Keratinocyte (primary cell): ENCODE results near the gene TMEM217. TPM values are rescaled to one million over a fixed set of nuclear protein-coding genes. Genes with fewer than 3 reads are reported as not detected.

ENCODE experiments used
- DNase-seq: peaks from one replicate; pipeline ENCODE4 v3.0.0-alpha.2; 2011; ENCODE audit warnings: low read depth, missing footprints, low spot score
- FAIRE-seq: peaks from 2 replicates; lab custom pipeline; 2011; peaks lifted over from hg19 to GRCh38; lab: Jason Lieb, UNC
- H2AFZ ChIP-seq: 2 replicates; pipeline ENCODE4 v1.6.0; 2012; ENCODE audit warnings: low read length, control low read depth, inconsistent platforms; ENCODE audit not compliant: control insufficient read depth
- H3K27ac ChIP-seq: 2 replicates; pipeline ENCODE4 v1.5.1; 2011; ENCODE audit warnings: low read length; ENCODE audit not compliant: control insufficient read depth, insufficient read depth
- H3K27me3 ChIP-seq: 3 replicates; pipeline ENCODE4 v1.6.0; 2011; ENCODE audit warnings: low read length; ENCODE audit not compliant: control insufficient read depth, insufficient read depth; ENCODE audit errors: extremely low read depth
- H3K36me3 ChIP-seq, 2 experiments: 2 replicates in 1 of 2; 3 replicates in 1 of 2; pipeline ENCODE4 v1.5.1; 2011; ENCODE audit warnings: low read length in 2 of 2, mild to moderate bottlenecking in 1 of 2; ENCODE audit not compliant: control insufficient read depth in 2 of 2, insufficient read depth in 2 of 2; ENCODE audit errors: extremely low read depth in 1 of 2
- H3K4me1 ChIP-seq: 3 replicates; pipeline ENCODE4 v1.5.1; 2011; ENCODE audit warnings: low read length; ENCODE audit not compliant: control insufficient read depth, insufficient read depth; ENCODE audit errors: extremely low read depth
- H3K4me2 ChIP-seq: 3 replicates; pipeline ENCODE4 v1.6.0; 2011; ENCODE audit warnings: low read depth, low read length; ENCODE audit not compliant: control insufficient read depth, insufficient read depth; ENCODE audit errors: extremely low read depth
- H3K4me3 ChIP-seq, 3 experiments: fragments of 200-600 bp in 1 of 3; sonication (generic) in 1 of 3; 2 replicates in 2 of 3; 3 replicates in 1 of 3; pipeline ENCODE4 v1.5.1; 2011 to 2016; ENCODE audit warnings: low read length in 3 of 3, mild to moderate bottlenecking in 3 of 3, control low read depth in 2 of 3, inconsistent platforms in 1 of 3, low read depth in 1 of 3, mixed read lengths in 1 of 3, mixed run types in 1 of 3, moderate library complexity in 1 of 3; ENCODE audit not compliant: control insufficient read depth in 2 of 3, insufficient read depth in 2 of 3; ENCODE audit errors: extremely low read depth in 1 of 3
- H3K79me2 ChIP-seq: 2 replicates; pipeline ENCODE4 v1.6.0; 2012; ENCODE audit warnings: low read length; ENCODE audit not compliant: control insufficient read depth, insufficient read depth
- H3K9ac ChIP-seq: 3 replicates; pipeline ENCODE4 v1.6.0; 2011; ENCODE audit warnings: low read length; ENCODE audit not compliant: control insufficient read depth, insufficient read depth; ENCODE audit errors: extremely low read depth
- H3K9me1 ChIP-seq: 3 replicates; pipeline ENCODE4 v1.6.0; 2011; ENCODE audit warnings: low read length; ENCODE audit not compliant: control insufficient read depth, insufficient read depth; ENCODE audit errors: extremely low read depth
- H3K9me3 ChIP-seq: 2 replicates; pipeline ENCODE4 v1.5.1; 2012; ENCODE audit warnings: low read depth, low read length; ENCODE audit not compliant: control insufficient read depth
- H4K20me1 ChIP-seq: 3 replicates; pipeline ENCODE4 v1.6.0; 2011; ENCODE audit warnings: low read length; ENCODE audit not compliant: control insufficient read depth, insufficient read depth; ENCODE audit errors: extremely low read depth
- EZH2 ChIP-seq: IDR thresholded peaks from one replicate; pipeline ENCODE4 v1.6.1; 2012; ENCODE audit warnings: inconsistent platforms, mild to moderate bottlenecking, low read length, moderate library complexity
- dilution Hi-C: fragments of 300-500 bp; cut with MboI; formaldehyde crosslinking; loops from one replicate; pipeline ENCODE4 v1.7.0; 2020; ENCODE audit warnings: low sequenced_read_pairs; ENCODE audit not compliant: extremely low pct_ligation_motif_present
- polyA plus RNA-seq, 5 experiments: library from polyadenylated mRNA; depleted of rRNA in 3 of 5; stranded (reverse) in 3 of 5; stranded (forward) in 1 of 5; unstranded in 1 of 5; fragments of >200 nt; gene quantifications; 1 replicate in 1 of 5; 2 replicates in 3 of 5; 3 replicates in 1 of 5; pipeline versions ENCODE4 v1.2.1 to v1.2.3, GENCODE V29; 2011 to 2012; ENCODE audit warnings: missing spikeins in 2 of 5, low read depth in 1 of 5, low replicate concordance in 1 of 5
- TF ChIP-seq, protein P1 (sequence below), 3 experiments: IDR thresholded peaks in 1 of 3; conservative IDR thresholded peaks in 1 of 3; optimal IDR thresholded peaks in 1 of 3; 2 replicates in 2 of 3; 3 replicates in 1 of 3; pipeline versions ENCODE3 to v1.5.1; 2011; ENCODE audit warnings: low read length in 3 of 3, mild to moderate bottlenecking in 3 of 3, moderate library complexity in 2 of 3, control low read depth in 1 of 3, inconsistent platforms in 1 of 3; ENCODE audit not compliant: insufficient read depth in 2 of 3; ENCODE audit errors: extremely low read depth in 1 of 3

The TMEM217 gene
- polyA plus RNA-seq, 1 donor (not counting 4 experiments of a cell fraction or from before 2014, with no cell fraction given) = 0.80 TPM

DNA sequence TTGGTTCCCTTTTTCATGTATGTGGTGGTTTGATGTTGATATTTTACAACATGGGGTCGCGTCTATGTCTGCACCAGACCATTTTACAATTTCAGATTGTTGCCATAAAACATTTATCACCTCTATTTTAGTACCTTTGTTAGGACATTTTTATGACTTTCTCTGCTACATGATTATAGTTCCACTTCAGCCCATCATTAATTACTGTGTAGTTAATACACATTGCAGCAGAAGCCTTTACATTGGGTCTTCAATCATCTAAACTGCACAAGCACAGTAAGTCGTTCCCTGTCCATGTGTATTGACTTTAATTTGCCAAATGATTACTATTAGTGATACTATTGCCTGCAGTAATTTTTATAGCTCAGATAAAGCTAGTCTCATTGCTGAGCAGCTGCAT lies 15.7 kb upstream of the TMEM217 start:
- FAIRE-seq (no peak), DNase-seq (no peak)
- H3K36me3 ChIP-seq = peaks cover 8 to 11% of the 10 kb centered on the region in 2 experiments
- no peak for TF ChIP-seq EZH2
- no peaks in the 10 kb centered on the region for H3K27me3 ChIP-seq
- no peaks in the 10 kb centered on the region for H3K9me3 ChIP-seq
- dilution Hi-C loops = no loop called here
- H3K4me2 ChIP-seq = no peak overlapping the region
- no peaks in the 10 kb centered on the region for H3K9me1 ChIP-seq
- H3K4me1 ChIP-seq = no peaks in the 10 kb centered on the region
- H2AFZ ChIP-seq = no peak overlapping the region
- H4K20me1 ChIP-seq = no peaks in the 10 kb centered on the region
- H3K4me3 ChIP-seq = no peak overlapping the region
- no peak overlapping the region for H3K27ac ChIP-seq
- H3K79me2 ChIP-seq = peaks cover 34% of the 10 kb centered on the region
- no peak overlapping the region for H3K9ac ChIP-seq

DNA sequence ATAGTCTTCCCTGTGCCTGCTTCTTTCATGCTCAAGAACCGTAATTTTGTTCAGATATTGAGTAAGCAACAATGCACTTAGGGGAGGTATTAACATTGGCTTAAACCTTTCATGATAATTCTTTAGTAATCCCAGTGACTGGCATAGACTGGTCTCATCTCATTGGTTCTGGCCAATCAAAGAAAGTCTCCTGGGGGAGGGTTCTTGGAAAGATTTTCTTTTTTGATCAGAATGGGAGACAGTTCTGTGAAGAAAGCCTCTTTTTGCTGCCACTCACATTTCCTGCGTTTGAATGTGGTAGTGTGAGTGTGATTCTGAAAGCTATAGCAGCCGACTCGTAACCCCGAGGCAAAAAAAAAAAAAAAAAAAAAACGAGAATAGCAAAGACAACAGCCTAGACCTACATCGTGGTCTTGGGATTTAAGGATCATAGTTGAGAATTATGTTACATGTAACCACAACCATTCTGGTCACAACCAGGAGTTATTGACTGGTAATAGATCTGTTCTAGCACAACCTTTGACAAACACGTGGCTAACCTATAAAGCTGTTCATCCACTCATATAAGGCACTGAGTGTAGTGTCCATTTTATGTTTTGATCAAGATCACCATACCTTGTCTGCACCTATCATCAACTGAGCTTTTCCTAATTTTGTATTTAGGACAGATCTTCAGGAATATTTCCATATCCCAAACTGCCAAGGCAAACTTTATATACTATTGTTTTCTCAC lies 15.1 kb upstream of the TMEM217 start:
- dilution Hi-C loops = no loop called here
- TF ChIP-seq EZH2 = no peak
- DNase-seq = no peak

DNA sequence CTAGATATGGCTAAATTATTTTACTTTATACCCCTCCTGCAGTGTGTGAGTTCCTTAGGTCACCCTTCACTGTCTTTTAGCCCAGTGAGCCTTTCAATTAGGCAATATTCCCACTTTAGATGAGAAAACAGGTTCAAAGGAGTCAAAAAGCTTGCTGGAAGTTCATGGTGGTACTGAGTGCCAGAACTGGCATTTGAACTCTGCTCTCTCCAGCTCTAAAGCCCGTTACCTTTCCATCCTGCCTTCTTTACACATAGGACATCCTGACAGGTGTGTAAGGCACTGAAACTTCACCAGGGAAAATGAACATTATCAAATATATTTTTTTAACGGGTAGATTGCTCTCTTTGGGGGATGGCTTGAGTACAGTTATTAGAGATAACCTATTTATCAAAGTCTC lies 11.2 kb upstream of the TMEM217 start:
- Histone ChIP-seq H3K9ac (no peak overlapping the region), H3K4me1 (no peaks in the 10 kb centered on the region), H3K9me1 (no peaks in the 10 kb centered on the region), H3K27ac (no peak overlapping the region), H4K20me1 (no peaks in the 10 kb centered on the region), H3K36me3 (peaks cover 8 to 11% of the 10 kb centered on the region in 2 experiments), H3K9me3 (no peaks in the 10 kb centered on the region), H3K79me2 (peaks cover 33% of the 10 kb centered on the region), H2AFZ (no peak overlapping the region), H3K4me3 (no peak overlapping the region), H3K4me2 (no peak overlapping the region), H3K27me3 (no peaks in the 10 kb centered on the region)
- DNase-seq (no peak), FAIRE-seq (no peak)
- dilution Hi-C loops = no loop called here
- TF ChIP-seq, protein P1, sequence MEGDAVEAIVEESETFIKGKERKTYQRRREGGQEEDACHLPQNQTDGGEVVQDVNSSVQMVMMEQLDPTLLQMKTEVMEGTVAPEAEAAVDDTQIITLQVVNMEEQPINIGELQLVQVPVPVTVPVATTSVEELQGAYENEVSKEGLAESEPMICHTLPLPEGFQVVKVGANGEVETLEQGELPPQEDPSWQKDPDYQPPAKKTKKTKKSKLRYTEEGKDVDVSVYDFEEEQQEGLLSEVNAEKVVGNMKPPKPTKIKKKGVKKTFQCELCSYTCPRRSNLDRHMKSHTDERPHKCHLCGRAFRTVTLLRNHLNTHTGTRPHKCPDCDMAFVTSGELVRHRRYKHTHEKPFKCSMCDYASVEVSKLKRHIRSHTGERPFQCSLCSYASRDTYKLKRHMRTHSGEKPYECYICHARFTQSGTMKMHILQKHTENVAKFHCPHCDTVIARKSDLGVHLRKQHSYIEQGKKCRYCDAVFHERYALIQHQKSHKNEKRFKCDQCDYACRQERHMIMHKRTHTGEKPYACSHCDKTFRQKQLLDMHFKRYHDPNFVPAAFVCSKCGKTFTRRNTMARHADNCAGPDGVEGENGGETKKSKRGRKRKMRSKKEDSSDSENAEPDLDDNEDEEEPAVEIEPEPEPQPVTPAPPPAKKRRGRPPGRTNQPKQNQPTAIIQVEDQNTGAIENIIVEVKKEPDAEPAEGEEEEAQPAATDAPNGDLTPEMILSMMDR (optimal IDR thresholded peaks at IDR 0.05 in 1 of 3, IDR thresholded peaks at IDR 0.05 in 1 of 3, conservative IDR thresholded peaks at IDR 0.05 in 1 of 3; ENCODE audit: extremely low read depth in 1 of 3, insufficient read depth in 2 of 3, low read length in 3 of 3) = no peak
- TF ChIP-seq EZH2 = no peak

More for the DNA sequence above, 15.1 kb upstream of the TMEM217 start:
- Histone ChIP-seq H3K79me2 (peaks cover 34% of the 10 kb centered on the region), H3K36me3 (peaks cover 8 to 11% of the 10 kb centered on the region in 2 experiments), H2AFZ (no peak overlapping the region), H3K9me3 (no peaks in the 10 kb centered on the region), H3K4me1 (no peaks in the 10 kb centered on the region), H3K9ac (no peak overlapping the region), H3K4me2 (no peak overlapping the region), H3K4me3 (no peak overlapping the region), H3K9me1 (no peaks in the 10 kb centered on the region), H4K20me1 (no peaks in the 10 kb centered on the region), H3K27me3 (no peaks in the 10 kb centered on the region), H3K27ac (no peak overlapping the region)
- no peak for FAIRE-seq
